GM12872 (cell line): ENCODE results near the gene ATP10B.

Experiments used
- CTCF ChIP-seq: IDR thresholded peaks from 3 replicates; pipeline ENCODE4 v1.5.1; 2011; ENCODE audit warnings: low read depth, mild to moderate bottlenecking, low read length, moderate library complexity; ENCODE audit not compliant: insufficient read depth

ATP10B gene

GRCh38 chr5:160555971-160556631 lies 295.9 kb downstream of the ATP10B start:
- no peak for TF ChIP-seq CTCF

GRCh38 chr5:160555581-160555970 lies 296.4 kb downstream of the ATP10B start:
- TF ChIP-seq CTCF = no peak

- no peak for TF ChIP-seq CTCF
Measured at GRCh38 chr5:160550075-160550474, 301.9 kb downstream of the ATP10B start.

GRCh38 chr5:160548949-160549645 lies 302.9 kb downstream of the ATP10B start:
- no peak for TF ChIP-seq CTCF

- TF ChIP-seq CTCF = no peak
Measured at GRCh38 chr5:160547872-160548271, 304.1 kb downstream of the ATP10B start.

- TF ChIP-seq CTCF = no peak
Measured at GRCh38 chr5:160547061-160547460, 304.9 kb downstream of the ATP10B start.

- no peak for TF ChIP-seq CTCF
Measured at GRCh38 chr5:160545832-160546231, 306.2 kb downstream of the ATP10B start.
